H9 (cell line): Measurements from ENCODE around the gene TPCN2. TPM values are rescaled to one million over a fixed set of nuclear protein-coding genes. Genes with fewer than 3 reads are reported as not detected.

Experiments
- DNase-seq: peaks from one replicate; pipeline ENCODE4 v3.0.0-alpha.2; 2017
- H2AFZ ChIP-seq: one replicate; pipeline ENCODE4 v1.6.1; 2013; ENCODE audit warnings: mild to moderate bottlenecking, low read length, control low read depth, moderate library complexity
- H2AK5ac ChIP-seq: 2 replicates; pipeline ENCODE4 v1.6.1; 2013; ENCODE audit warnings: low read length, control low read depth, mixed read lengths; ENCODE audit not compliant: insufficient read length
- H2BK120ac ChIP-seq: one replicate; pipeline ENCODE4 v1.6.1; 2013; ENCODE audit warnings: low read depth, mild to moderate bottlenecking, low read length, control low read depth, inconsistent platforms; ENCODE audit not compliant: poor library complexity, severe bottlenecking
- H2BK12ac ChIP-seq: 2 replicates; pipeline ENCODE4 v1.6.1; 2013; ENCODE audit warnings: low read length, control low read depth, mixed read lengths, low read depth; ENCODE audit not compliant: insufficient read length
- H2BK15ac ChIP-seq: 2 replicates; pipeline ENCODE4 v1.6.1; 2013; ENCODE audit warnings: low read depth, low read length, control low read depth
- H2BK20ac ChIP-seq: one replicate; pipeline ENCODE4 v1.6.1; 2013; ENCODE audit warnings: low read depth, mild to moderate bottlenecking, low read length, control low read depth, inconsistent platforms; ENCODE audit not compliant: poor library complexity, severe bottlenecking
- H2BK5ac ChIP-seq: 2 replicates; pipeline ENCODE4 v1.6.1; 2013; ENCODE audit warnings: low read length, control low read depth, mixed read lengths; ENCODE audit not compliant: insufficient read length
- H3K14ac ChIP-seq: 2 replicates; pipeline ENCODE4 v1.6.1; 2013; ENCODE audit warnings: low read length, control low read depth; ENCODE audit not compliant: insufficient read depth
- H3K18ac ChIP-seq: 2 replicates; pipeline ENCODE4 v1.6.1; 2013; ENCODE audit warnings: low read depth, mild to moderate bottlenecking, mixed read lengths, low read length, control low read depth; ENCODE audit not compliant: insufficient read length
- H3K23ac ChIP-seq: 2 replicates; pipeline ENCODE4 v1.6.1; 2013; ENCODE audit warnings: low read length, control low read depth, mixed read lengths, low read depth; ENCODE audit not compliant: insufficient read length
- H3K23me2 ChIP-seq: 2 replicates; pipeline ENCODE4 v1.6.1; 2013; ENCODE audit warnings: low read depth, mild to moderate bottlenecking, mixed read lengths, low read length, control low read depth; ENCODE audit not compliant: insufficient read length, poor library complexity, severe bottlenecking
- H3K27ac ChIP-seq: 2 replicates; pipeline ENCODE4 v1.5.1; 2013; ENCODE audit warnings: low read length, control low read depth, mixed read lengths, low read depth; ENCODE audit not compliant: insufficient read length
- H3K27me3 ChIP-seq: 2 replicates; pipeline ENCODE4 v1.6.1; 2013; ENCODE audit warnings: low read length, control low read depth, inconsistent platforms; ENCODE audit not compliant: insufficient read depth
- H3K4ac ChIP-seq: 2 replicates; pipeline ENCODE4 v1.6.1; 2013; ENCODE audit warnings: low read depth, mild to moderate bottlenecking, control low read depth, inconsistent platforms, low read length, moderate library complexity
- H3K4me1 ChIP-seq: 2 replicates; pipeline ENCODE4 v1.6.1; 2013; ENCODE audit warnings: low read length, control low read depth, inconsistent platforms; ENCODE audit not compliant: insufficient read depth
- H3K4me2 ChIP-seq: 2 replicates; pipeline ENCODE4 v1.6.1; 2013; ENCODE audit warnings: low read length, control low read depth, mixed read lengths; ENCODE audit not compliant: insufficient read length, insufficient read depth
- H3K56ac ChIP-seq: 2 replicates; pipeline ENCODE4 v1.6.1; 2013; ENCODE audit warnings: low read depth, mild to moderate bottlenecking, mixed read lengths, low read length, control low read depth; ENCODE audit not compliant: insufficient read length
- H3K79me1 ChIP-seq: 2 replicates; pipeline ENCODE4 v1.6.1; 2013; ENCODE audit warnings: low read depth, mild to moderate bottlenecking, moderate library complexity, low read length, control low read depth, inconsistent platforms; ENCODE audit not compliant: insufficient read depth, poor library complexity, severe bottlenecking
- H3K79me2 ChIP-seq: 2 replicates; pipeline ENCODE4 v1.6.1; 2013; ENCODE audit warnings: low read length, control low read depth, inconsistent platforms; ENCODE audit not compliant: insufficient read depth
- H3K9ac ChIP-seq: 2 replicates; pipeline ENCODE4 v1.6.1; 2013; ENCODE audit warnings: low read length, control low read depth, mixed read lengths; ENCODE audit not compliant: insufficient read length; ENCODE audit errors: extremely low read depth
- H3K9me3 ChIP-seq: one replicate; pipeline ENCODE4 v1.6.1; 2013; ENCODE audit warnings: low read depth, low read length, inconsistent platforms; ENCODE audit not compliant: control insufficient read depth
- H3T11ph ChIP-seq: one replicate; pipeline ENCODE4 v1.6.1; 2013; ENCODE audit warnings: mild to moderate bottlenecking, low read length, control low read depth, inconsistent platforms
- H4K20me1 ChIP-seq: one replicate; pipeline ENCODE4 v1.6.1; 2013; ENCODE audit not compliant: control insufficient read depth, insufficient read length, insufficient read depth
- H4K5ac ChIP-seq: 2 replicates; pipeline ENCODE4 v1.6.1; 2013; ENCODE audit warnings: low read depth, mild to moderate bottlenecking, mixed read lengths, low read length, control low read depth; ENCODE audit not compliant: insufficient read length
- H4K8ac ChIP-seq: replicated peaks from 2 replicates; pipeline ENCODE4 v1.6.1; 2013; ENCODE audit warnings: low read length, control low read depth, mixed read lengths, low read depth; ENCODE audit not compliant: insufficient read length
- H4K91ac ChIP-seq: 2 replicates; pipeline ENCODE4 v1.6.1; 2013; ENCODE audit warnings: low read depth, mild to moderate bottlenecking, moderate library complexity, mixed read lengths, low read length, control low read depth; ENCODE audit not compliant: insufficient read length
- H3K27ac Mint-ChIP-seq, 3 experiments: 2 replicates in 2 of 3; 3 replicates in 1 of 3; pipeline ENCODE4 v1.8.0; 2020 to 2021; ENCODE audit warnings: mixed read lengths in 3 of 3, mild to moderate bottlenecking in 1 of 3, moderate library complexity in 1 of 3
- H3K27me3 Mint-ChIP-seq: 2 replicates; pipeline ENCODE4 v1.8.0; 2021; ENCODE audit warnings: low read depth, mild to moderate bottlenecking, moderate library complexity, mixed read lengths
- H3K36me3 Mint-ChIP-seq, 3 experiments: 2 replicates in 2 of 3; 3 replicates in 1 of 3; pipeline ENCODE4 v1.8.0; 2020 to 2021; ENCODE audit warnings: low read depth in 3 of 3, mixed read lengths in 3 of 3; ENCODE audit not compliant: insufficient read depth in 1 of 3
- H3K4me1 Mint-ChIP-seq, 2 experiments: 2 replicates each; pipeline ENCODE4 v1.8.0; 2020; ENCODE audit warnings: mixed read lengths in 2 of 2
- H3K4me3 Mint-ChIP-seq, 2 experiments: 2 replicates in 1 of 2; 3 replicates in 1 of 2; pipeline ENCODE4 v1.8.0; 2020 to 2021; ENCODE audit warnings: mild to moderate bottlenecking in 2 of 2, mixed read lengths in 2 of 2, moderate library complexity in 1 of 2
- H3K9me3 Mint-ChIP-seq, 2 experiments: 2 replicates in 1 of 2; 3 replicates in 1 of 2; pipeline ENCODE4 v1.8.0; 2020; ENCODE audit warnings: mild to moderate bottlenecking in 2 of 2, mixed read lengths in 2 of 2, moderate library complexity in 1 of 2
- WGBS: extraction: QIAGEN DNeasy Blood & Tissue Kit; methylation state at CpG from one replicate; pipeline ENCODE4 v1.1.7; 2013; ENCODE audit warnings: missing lambda C conversion rate, low lambda C conversion rate, mixed read lengths; ENCODE audit not compliant: insufficient read length; ENCODE audit errors: extremely low coverage; 5-methylcytosine and 5-hydroxymethylcytosine counted together
- total RNA-seq: library from RNA; stranded (reverse); gene quantifications from 2 replicates; pipeline ENCODE4 v1.2.1, GENCODE V29; 2021
- TF ChIP-seq, protein P1 (sequence below): fragments of 200-600 bp; sonication (generic); conservative IDR thresholded peaks from 3 replicates; pipeline ENCODE4 v1.8.0; 2021; ENCODE audit warnings: antibody characterized with exemption, mild to moderate bottlenecking

The TPCN2 gene
- total RNA-seq, 1 experiment from 2014 or later = 16.8 TPM

GRCh38 chr11:69157156-69157821, 108.6 kb downstream of the TPCN2 start:
- H3K36me3 Mint-ChIP-seq = no peaks in the 10 kb centered on the region; a peak in 1 of 7 replicates
- Histone ChIP-seq H3K4ac (no peak overlapping the region), H3K56ac (no peak overlapping the region), H3K14ac (peak overlapping the region; percentile 14; the same call in 1 of the 2 replicates), H3K9me3 (no peaks in the 10 kb centered on the region), H4K8ac (no peak overlapping the region), H3K4me2 (no peak overlapping the region), H3K23ac (no peak overlapping the region), H2BK120ac (no peak overlapping the region), H3K23me2 (no peaks in the 10 kb centered on the region), H3K79me2 (no peaks in the 10 kb centered on the region), H3K27me3 (no peaks in the 10 kb centered on the region), H4K20me1 (no peaks in the 10 kb centered on the region), H3K27ac (no peak overlapping the region), H3K79me1 (no peaks in the 10 kb centered on the region), H2AK5ac (no peak overlapping the region), H2BK15ac (no peak overlapping the region), H3K18ac (no peak overlapping the region), H2AFZ (no peak overlapping the region), H3K9ac (no peak overlapping the region), H2BK12ac (no peak overlapping the region), H4K5ac (no peak overlapping the region), H2BK20ac (no peak overlapping the region), H3T11ph (no peak overlapping the region), H4K91ac (no peak overlapping the region), H3K4me1 (no peaks in the 10 kb centered on the region; the same call in 1 of the 2 replicates), H2BK5ac (no peak overlapping the region)
- peaks cover 14 to 19% of the 10 kb centered on the region in 2 experiments for H3K4me1 Mint-ChIP-seq
- DNase-seq = no peak
- TF ChIP-seq, protein P1, sequence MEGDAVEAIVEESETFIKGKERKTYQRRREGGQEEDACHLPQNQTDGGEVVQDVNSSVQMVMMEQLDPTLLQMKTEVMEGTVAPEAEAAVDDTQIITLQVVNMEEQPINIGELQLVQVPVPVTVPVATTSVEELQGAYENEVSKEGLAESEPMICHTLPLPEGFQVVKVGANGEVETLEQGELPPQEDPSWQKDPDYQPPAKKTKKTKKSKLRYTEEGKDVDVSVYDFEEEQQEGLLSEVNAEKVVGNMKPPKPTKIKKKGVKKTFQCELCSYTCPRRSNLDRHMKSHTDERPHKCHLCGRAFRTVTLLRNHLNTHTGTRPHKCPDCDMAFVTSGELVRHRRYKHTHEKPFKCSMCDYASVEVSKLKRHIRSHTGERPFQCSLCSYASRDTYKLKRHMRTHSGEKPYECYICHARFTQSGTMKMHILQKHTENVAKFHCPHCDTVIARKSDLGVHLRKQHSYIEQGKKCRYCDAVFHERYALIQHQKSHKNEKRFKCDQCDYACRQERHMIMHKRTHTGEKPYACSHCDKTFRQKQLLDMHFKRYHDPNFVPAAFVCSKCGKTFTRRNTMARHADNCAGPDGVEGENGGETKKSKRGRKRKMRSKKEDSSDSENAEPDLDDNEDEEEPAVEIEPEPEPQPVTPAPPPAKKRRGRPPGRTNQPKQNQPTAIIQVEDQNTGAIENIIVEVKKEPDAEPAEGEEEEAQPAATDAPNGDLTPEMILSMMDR = no peak
- H3K27ac Mint-ChIP-seq = no peak overlapping the region
- no CpG with 5 or more reads among the region's 44 CpGs for WGBS
- no peaks in the 10 kb centered on the region for H3K9me3 Mint-ChIP-seq
- H3K4me3 Mint-ChIP-seq = no peak overlapping the region
- H3K27me3 Mint-ChIP-seq = peaks cover 7% of the 10 kb centered on the region
